KOPT-K1 (cell line): Measurements from ENCODE around the gene CXCR1.

ENCODE experiments used
- H3K27ac ChIP-seq: fragments of 200-600 bp; sonication (generic); 2 replicates; pipeline ENCODE4 v1.5.1; 2016; ENCODE audit warnings: antibody characterized with exemption, mild to moderate bottlenecking, low read depth, low read length; ENCODE audit not compliant: poor library complexity, severe bottlenecking
- H3K36me3 ChIP-seq: fragments of 200-600 bp; sonication (generic); 2 replicates; pipeline ENCODE4 v1.5.1; 2017; ENCODE audit warnings: antibody characterized with exemption, mild to moderate bottlenecking, low read length, moderate library complexity; ENCODE audit not compliant: insufficient read depth
- H3K9me3 ChIP-seq: fragments of 200-600 bp; sonication (generic); 2 replicates; pipeline ENCODE4 v1.5.1; 2017; ENCODE audit warnings: antibody characterized with exemption, low read length, mild to moderate bottlenecking; ENCODE audit not compliant: insufficient read depth, poor library complexity, severe bottlenecking

CXCR1 gene

DNA sequence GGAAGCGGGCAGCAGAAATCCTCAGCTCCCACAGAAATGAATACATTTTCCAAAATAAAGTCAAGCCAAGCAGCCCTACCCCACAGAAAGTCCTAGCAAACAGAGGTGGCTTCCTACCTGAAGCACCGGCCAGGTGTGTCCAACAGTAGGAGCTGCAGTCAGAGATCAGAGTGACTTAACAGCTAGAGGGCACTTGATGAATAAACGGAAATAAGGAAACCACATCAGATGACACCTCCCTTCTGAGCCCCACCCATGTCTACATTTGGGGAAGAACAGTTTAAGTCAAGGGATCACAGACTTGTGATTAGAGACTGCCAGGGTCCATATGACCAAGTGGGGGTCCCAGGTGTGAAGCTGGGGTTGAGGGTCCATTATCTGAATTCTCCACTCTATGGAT, at the start of gene CXCR1:
Gene CXCR1 (minus strand): TSS at position 172 of the 400 bp plus-strand sequence. CDS start 1,751 bp downstream, outside the sequence.
- Histone ChIP-seq H3K9me3 (no peaks in the 10 kb centered on the region), H3K27ac (no peak within 1 kb of the TSS), H3K36me3 (no peaks in the 10 kb centered on the region)

DNA sequence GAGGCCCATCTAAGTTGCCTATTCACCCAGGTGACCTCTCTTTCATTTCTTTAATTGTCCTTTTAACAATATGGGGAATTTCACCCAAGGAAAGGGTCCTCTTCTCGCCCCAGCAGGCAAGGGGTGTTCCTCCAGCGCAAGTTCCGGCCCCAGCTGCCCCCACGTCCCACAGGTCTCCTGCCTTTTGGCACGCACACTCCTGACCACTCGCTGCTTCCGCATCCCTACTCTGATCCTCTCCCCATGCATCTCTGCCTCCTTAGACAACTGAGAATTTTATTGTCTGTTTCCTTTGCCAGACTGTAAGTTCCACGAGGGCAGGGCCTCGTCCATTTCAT, 49.5 kb upstream of the CXCR1 start:
- peaks cover 8% of the 10 kb centered on the region for H3K36me3 ChIP-seq
- H3K27ac ChIP-seq = peak overlapping the region; percentile 96

DNA sequence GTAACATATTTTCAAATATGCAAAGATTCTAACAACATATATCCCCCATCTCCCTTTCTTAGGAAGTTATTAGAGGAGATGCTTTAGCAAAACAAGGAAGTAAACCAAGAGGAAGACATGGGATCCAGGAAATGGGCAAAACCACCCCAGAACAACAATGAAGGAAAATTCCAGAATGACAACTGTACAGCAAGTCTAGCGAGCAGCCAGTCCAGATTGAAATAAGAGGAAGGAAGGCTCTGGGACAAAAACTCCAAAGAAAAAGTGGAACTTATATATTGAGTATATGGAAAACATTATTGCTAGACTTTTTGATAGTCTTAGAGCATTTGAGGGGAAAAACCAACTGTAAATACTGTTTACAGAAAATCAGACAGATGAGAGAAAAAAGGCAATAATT, 47.4 kb upstream of the CXCR1 start:
- H3K27ac ChIP-seq = no peak overlapping the region
- H3K36me3 ChIP-seq = no peaks in the 10 kb centered on the region
- no peaks in the 10 kb centered on the region for H3K9me3 ChIP-seq

More for the DNA sequence above, 49.5 kb upstream of the CXCR1 start:
- no peaks in the 10 kb centered on the region for H3K9me3 ChIP-seq

DNA sequence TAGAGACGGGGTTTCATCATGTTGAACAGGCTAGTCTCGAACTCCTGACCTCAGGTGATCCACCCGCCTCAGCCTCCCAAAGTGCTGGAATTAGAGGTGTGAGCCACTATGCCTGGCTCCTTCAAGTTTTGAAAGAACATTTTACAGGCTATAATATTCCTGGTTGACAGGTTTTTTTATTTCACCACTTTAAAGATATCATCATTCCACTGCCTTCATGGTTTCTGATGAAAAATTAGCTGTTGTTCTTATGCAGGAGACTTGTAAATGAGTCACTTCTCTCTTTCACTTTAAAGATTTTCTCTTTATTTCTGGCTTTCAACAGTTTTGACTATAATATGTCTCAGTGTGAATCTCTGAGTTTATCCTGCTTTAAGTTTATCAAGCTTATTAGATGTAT, 42.3 kb upstream of the CXCR1 start:
- Histone ChIP-seq H3K9me3 (no peaks in the 10 kb centered on the region), H3K36me3 (no peaks in the 10 kb centered on the region), H3K27ac (no peak overlapping the region)

DNA sequence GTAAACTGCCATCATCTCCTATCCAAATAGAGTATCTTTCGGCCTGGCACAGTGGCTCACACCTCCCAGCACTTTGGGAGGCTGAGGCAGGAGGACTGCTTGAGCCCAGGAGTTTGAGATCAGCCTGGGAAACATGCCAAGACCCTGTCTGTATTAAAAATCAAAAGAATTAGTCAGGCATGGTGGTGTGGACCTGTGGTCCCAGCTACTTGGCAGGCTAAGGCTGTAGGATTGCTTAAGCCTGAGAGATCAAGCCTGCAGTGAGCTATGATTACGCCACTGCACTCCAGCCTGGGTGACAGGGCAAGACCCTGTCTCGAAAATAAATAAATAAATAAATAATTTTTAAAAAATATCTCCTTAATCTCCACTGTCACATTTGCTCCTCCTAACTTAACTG, 35.5 kb upstream of the CXCR1 start:
- H3K27ac ChIP-seq = no peak overlapping the region
- H3K9me3 ChIP-seq = no peaks in the 10 kb centered on the region
- no peaks in the 10 kb centered on the region for H3K36me3 ChIP-seq

DNA sequence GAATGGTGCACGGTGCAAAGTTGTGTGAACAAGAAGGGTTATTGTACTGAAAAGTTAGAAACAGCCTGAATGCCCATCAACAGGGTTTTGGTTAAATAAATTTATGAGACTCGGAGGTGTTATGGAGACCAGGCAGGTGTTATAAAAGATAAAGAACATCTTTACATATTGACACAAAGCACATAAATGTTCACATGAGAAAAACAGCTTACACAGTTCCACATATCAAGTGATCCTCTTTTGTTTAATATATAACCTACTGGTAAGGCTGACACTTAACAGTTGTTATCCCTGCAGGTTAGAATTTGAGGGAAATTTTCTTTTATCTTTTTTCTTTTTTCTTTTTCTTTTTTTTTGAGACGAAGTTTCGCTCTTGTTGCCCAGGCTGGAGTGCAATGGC, 30.2 kb upstream of the CXCR1 start:
- Histone ChIP-seq H3K36me3 (no peaks in the 10 kb centered on the region), H3K9me3 (no peaks in the 10 kb centered on the region), H3K27ac (no peak overlapping the region)

DNA sequence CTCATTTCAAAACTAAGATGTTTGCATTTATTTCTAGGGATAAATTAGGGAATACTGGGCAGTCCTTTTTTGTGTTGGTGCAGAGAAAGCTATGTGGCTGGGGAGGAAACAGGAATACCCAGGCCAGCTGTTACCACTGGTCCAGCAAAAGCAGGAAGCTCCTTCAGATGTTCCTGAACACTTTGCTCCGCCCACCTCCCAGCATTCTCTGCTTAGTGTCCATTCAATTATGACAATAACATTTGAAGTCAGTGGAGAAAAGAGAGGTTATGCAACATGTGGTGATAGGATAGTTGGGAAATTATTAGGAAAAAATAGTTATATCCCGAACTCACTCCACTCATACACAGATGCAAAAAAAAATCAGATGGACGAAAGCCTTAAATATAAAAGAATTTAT, 28.1 kb upstream of the CXCR1 start:
- Histone ChIP-seq H3K36me3 (no peaks in the 10 kb centered on the region), H3K27ac (no peak overlapping the region), H3K9me3 (no peaks in the 10 kb centered on the region)

DNA sequence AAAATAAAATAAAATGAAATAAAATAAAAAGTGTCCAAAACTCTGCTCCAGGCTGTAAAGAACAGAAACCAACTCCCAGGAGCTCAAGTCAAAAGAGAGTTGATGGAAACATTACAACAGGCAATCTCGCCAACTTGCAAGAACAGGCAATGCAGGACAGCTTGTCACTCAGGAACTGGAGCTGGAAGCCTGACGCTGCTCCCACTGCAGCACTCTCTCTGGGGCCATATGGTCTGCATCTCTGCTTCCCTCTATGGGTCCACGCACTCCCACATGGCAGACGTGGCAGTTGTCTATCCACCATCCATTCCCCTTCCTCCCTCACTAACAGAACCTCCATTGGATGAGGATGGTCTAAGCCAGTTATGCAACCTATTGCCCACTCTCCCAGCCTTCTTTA, 26.9 kb upstream of the CXCR1 start:
- no peak overlapping the region for H3K27ac ChIP-seq
- H3K9me3 ChIP-seq = no peaks in the 10 kb centered on the region
- H3K36me3 ChIP-seq = no peaks in the 10 kb centered on the region

DNA sequence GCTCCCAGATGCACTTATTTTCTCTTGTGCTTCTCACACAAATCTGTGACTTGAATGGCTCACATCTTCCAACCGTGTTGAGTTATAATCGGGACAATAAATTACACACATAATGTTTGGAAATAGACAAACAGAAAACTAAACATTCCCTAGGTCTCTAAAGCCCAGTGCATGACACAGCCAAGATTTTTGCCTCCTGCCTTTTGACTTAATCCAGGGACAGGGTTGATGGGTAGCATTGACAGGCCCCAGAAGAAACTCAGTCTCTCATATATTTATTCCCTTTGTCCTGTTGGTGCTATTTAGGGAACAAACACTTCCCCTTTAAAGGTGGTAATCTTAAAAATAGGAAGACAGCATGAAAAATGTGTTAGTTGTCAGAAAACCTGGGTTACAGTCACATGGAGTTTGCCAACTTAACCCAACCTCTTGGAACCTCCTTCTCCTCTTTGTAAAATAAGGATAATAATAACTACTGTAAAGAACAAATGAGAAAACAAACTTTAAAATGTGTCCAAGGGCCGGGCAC, 26.2 kb upstream of the CXCR1 start:
- Histone ChIP-seq H3K36me3 (no peaks in the 10 kb centered on the region), H3K9me3 (no peaks in the 10 kb centered on the region), H3K27ac (no peak overlapping the region)

DNA sequence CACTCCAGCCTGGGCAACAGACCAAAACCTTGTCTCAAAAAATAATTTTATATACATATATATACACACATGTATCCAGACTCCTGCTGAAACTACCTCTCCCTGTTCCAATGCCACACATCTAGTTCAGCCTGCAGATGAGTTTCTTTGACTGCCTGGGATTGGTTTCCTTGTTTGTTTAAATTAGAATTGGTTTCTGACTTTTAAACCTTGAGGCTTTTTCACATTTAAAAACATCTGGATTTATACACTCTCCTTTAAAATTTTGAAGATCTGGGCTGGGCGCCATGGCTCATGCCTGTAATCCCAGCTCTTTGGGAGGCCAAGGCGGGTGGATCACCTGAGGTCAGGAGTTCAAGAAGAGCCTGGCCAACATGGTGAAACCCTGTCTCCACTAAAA, 21.8 kb upstream of the CXCR1 start:
- Histone ChIP-seq H3K36me3 (no peaks in the 10 kb centered on the region), H3K27ac (no peak overlapping the region), H3K9me3 (no peaks in the 10 kb centered on the region)

DNA sequence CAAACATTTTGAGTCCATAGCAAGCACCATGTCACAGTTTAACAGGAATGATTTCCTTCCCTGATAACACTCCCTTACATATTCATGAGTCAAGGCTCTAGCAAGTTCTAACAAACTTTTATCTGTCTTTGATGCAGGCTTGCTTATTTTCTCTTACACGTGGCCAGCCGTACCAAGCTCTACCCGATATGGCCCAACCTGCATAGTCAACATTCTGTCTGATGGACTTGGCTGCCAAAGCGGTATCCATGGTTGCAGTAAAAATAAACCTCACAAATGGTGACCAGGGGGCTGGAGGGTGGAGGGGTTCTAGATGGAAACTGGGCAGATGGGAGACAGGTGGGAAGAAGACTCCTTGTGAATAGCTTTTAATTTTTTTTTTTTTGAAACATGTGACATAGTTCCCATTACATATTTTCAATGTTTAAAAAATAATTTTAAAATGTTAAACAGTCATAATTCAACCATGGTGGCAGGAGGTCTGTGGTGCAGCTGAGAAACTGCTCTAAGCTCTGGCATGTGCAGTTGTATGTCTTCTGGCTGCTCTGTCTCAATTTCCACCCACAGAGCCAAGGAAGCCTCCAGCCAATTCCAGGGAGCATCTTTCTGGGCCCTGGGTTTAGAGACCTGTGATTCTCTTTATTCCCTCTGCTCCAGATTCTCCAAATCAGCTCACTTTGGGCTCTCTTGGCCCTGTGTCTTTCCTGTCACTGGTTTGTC, 20.7 kb upstream of the CXCR1 start:
- Histone ChIP-seq H3K9me3 (no peaks in the 10 kb centered on the region), H3K27ac (no peak overlapping the region), H3K36me3 (no peaks in the 10 kb centered on the region)

DNA sequence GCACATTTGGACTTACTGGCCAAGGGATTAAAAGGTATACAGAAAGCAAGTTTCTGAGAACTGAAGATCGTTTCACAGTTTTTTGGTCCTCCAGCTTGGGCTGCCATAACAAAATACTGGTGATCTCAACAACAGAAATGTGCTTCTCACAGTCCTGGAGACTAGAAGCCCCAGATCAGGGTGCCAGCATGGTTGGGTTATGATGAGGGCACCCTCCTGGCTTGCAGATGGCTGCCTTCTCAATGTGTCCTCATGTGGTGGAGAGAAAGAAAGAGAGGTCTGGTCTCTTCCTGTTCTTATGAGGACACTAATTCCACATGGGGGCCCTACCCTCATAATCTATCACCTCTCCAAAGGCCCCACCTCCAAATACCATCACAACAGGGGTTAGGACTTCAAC, 20.1 kb upstream of the CXCR1 start:
- Histone ChIP-seq H3K9me3 (no peaks in the 10 kb centered on the region), H3K36me3 (no peaks in the 10 kb centered on the region), H3K27ac (no peak overlapping the region)

DNA sequence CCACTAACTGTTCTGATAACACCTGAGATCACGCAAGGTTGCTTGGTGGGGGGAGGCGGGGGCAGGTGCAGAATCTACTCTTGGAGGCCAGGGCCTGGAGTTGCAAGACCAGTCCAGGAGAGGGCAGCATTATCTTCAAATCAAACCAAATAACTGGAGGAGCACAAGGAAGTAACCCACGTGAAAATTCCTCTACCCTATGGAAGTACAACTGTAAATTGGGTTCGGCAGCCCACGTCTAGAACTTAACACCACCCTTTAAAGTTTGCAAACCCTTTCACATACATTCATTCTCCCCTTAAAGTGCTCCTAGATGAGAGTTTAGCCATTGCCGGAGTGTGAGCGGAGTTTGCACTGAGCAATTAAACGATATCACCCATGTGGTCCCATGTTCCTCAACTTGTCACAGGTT, 19.6 kb upstream of the CXCR1 start:
- H3K36me3 ChIP-seq = no peaks in the 10 kb centered on the region
- H3K9me3 ChIP-seq = no peaks in the 10 kb centered on the region
- no peak overlapping the region for H3K27ac ChIP-seq

DNA sequence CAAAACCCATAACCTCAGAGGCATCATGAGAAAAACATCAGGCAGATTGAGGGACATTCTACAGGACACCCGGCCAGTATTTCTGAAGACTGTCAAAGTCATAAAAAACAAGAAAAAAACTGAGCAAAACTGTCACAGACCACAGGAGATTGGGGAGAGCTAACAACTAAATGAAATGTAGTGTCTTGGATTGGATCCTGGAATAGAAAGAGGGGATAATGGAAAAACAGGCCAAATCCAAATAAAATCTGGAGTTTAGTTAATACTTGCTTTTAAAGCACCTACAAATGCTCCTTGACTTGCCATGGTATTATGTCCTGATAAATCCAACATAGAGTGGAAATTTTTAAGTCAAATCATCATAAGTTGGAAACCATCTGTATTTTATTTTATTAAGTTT, 17.6 kb upstream of the CXCR1 start:
- no peaks in the 10 kb centered on the region for H3K9me3 ChIP-seq
- H3K27ac ChIP-seq = no peak overlapping the region
- no peaks in the 10 kb centered on the region for H3K36me3 ChIP-seq

DNA sequence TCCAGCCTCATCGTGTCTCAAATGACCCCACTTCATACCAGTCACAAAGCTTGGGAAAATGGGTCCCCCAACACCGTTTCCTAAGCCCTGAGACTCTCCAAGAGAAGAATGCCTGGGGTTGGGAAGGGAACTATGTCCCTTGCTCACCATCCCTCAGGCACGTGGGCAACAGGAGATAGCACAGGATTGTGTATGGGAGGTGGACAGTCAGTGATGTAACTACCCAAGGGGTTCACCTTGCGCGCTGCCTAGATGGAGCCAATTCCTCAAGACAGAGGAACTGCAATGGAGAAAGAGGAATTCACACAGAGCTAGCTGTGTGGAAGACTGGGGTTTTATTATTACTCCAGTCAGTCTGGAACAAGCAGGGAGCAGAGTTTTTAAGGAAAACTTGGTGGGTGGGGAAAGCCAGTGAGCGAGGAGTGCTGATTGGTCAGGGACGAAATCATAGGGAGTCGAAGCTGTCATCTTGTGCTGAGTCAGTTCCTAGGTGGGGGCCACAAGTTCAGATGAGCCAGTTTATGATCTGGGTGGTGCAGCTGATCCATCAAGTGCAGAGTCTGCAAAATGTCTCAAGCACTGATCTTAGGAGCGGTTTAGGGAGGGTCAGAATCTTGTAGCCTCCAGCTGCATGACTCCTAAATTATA, 13.8 kb upstream of the CXCR1 start:
- Histone ChIP-seq H3K9me3 (no peaks in the 10 kb centered on the region), H3K36me3 (no peaks in the 10 kb centered on the region), H3K27ac (no peak overlapping the region)

DNA sequence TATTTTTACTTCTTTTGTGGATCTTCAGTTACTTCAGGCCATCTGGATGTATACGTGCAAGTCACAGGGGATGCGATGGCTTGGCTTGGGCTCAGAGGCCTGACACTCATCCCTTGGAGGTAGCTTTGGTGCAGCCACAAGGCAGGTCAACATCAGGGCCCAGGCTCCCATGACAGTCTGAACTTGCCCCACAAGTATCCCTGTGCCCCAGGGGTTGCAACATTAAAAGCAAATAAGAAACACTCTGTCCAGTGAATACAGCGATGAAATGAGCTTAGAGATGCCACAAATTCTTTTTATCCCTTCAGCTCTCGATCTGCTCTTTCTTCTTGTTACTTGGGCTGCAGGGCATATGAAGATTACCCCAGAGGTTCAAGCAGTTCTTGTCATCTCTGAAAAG, 13.0 kb upstream of the CXCR1 start:
- no peaks in the 10 kb centered on the region for H3K9me3 ChIP-seq
- H3K36me3 ChIP-seq = no peaks in the 10 kb centered on the region
- H3K27ac ChIP-seq = no peak overlapping the region
